K562 (cell line): Measurements from ENCODE around the gene DPH1. TPM values are rescaled to one million over a fixed set of nuclear protein-coding genes. Genes with fewer than 3 reads are reported as not detected.

Experiments
- ATAC-seq: fragments of 200-7000 bp; cut with Tn5 transposase; 3 replicates; pipeline ENCODE4 v1.9.1; 2020; ENCODE audit warnings: moderate library complexity
- BruUV-seq: library from RNA; stranded (reverse); fragments of 400-500 nt; replicated peaks from 2 replicates; lab custom pipeline; 2021; lab: Mats Ljungman, UMichigan
- CTCF ChIA-PET: fragments of 300-600 bp; formaldehyde crosslinking; extraction: SDS; loops from one replicate; lab custom pipeline; 2021; ENCODE audit warnings: low intra/inter-chr PET ratio; lab: Yijun Ruan, JAX
- POLR2A ChIA-PET: fragments of 300-600, 350-650 bp; sonication (Branson Sonifier 250); formaldehyde crosslinking; extraction: SDS; loops from one replicate; lab custom pipeline; 2021; ENCODE audit warnings: antibody characterized with exemption, inconsistent platforms; lab: Yijun Ruan, JAX
- DNase-seq, 4 experiments: peaks; one replicate each; pipeline versions ENCODE4 v3.0.0 to v3.0.0-alpha.2; 2011 to 2018; ENCODE audit warnings: low spot score in 3 of 4, mixed read lengths in 3 of 4; ENCODE audit errors: extremely low read depth in 1 of 4
- FAIRE-seq: peaks from 2 replicates; lab custom pipeline; 2011; peaks lifted over from hg19 to GRCh38; lab: Jason Lieb, UNC
- H2AFZ ChIP-seq: 2 replicates; pipeline ENCODE4 v1.6.0; 2011; ENCODE audit warnings: low read depth, low read length, control low read depth, inconsistent platforms
- H3K27ac ChIP-seq: fragments of 200-600 bp; 3 replicates; pipeline ENCODE4 v1.8.0; 2011; ENCODE audit warnings: low read depth, mild to moderate bottlenecking, control low read depth, inconsistent platforms, low read length, moderate library complexity, mixed read lengths; ENCODE audit errors: extremely low read depth
- H3K27me3 ChIP-seq, 2 experiments: fragments of 300-600 bp in 1 of 2; 2 replicates in 1 of 2; 3 replicates in 1 of 2; pipeline versions ENCODE4 v1.6.0 to v1.8.0; 2011; ENCODE audit warnings: inconsistent platforms in 2 of 2, low read length in 2 of 2, mild to moderate bottlenecking in 1 of 2, mixed read lengths in 1 of 2, moderate library complexity in 1 of 2; ENCODE audit not compliant: control insufficient read depth in 2 of 2, insufficient read depth in 2 of 2
- H3K36me3 ChIP-seq: fragments of 300-600 bp; 3 replicates; pipeline ENCODE4 v1.8.0; 2011; ENCODE audit warnings: mild to moderate bottlenecking, low read length, inconsistent platforms; ENCODE audit not compliant: control insufficient read depth, insufficient read depth
- H3K4me1 ChIP-seq, 2 experiments: fragments of 200-600 bp in 1 of 2; replicated peaks in 1 of 2; 2 replicates in 1 of 2; 3 replicates in 1 of 2; pipeline versions ENCODE4 v1.5.1 to v1.8.0; 2011; ENCODE audit warnings: inconsistent platforms in 2 of 2, low read length in 2 of 2, mild to moderate bottlenecking in 1 of 2, mixed read lengths in 1 of 2, moderate library complexity in 1 of 2; ENCODE audit not compliant: control insufficient read depth in 2 of 2, insufficient read depth in 2 of 2
- H3K4me2 ChIP-seq: 2 replicates; pipeline ENCODE4 v1.6.1; 2011; ENCODE audit warnings: low read length, control low read depth, inconsistent platforms, mixed read lengths; ENCODE audit not compliant: insufficient read depth
- H3K4me3 ChIP-seq: fragments of 200-600 bp; sonication (generic), shearing (Covaris generic); 2 replicates; pipeline ENCODE4 v1.5.1; 2016; ENCODE audit warnings: control low read depth, inconsistent platforms
- H3K79me2 ChIP-seq: fragments of 200-600 bp; 3 replicates; pipeline ENCODE4 v1.8.0; 2011; ENCODE audit warnings: low read length, inconsistent platforms; ENCODE audit not compliant: control insufficient read depth, insufficient read depth
- H3K9ac ChIP-seq, 2 experiments: 2 replicates each; pipeline versions ENCODE4 v1.6.0 to v1.6.1; 2011; ENCODE audit warnings: low read depth in 2 of 2, low read length in 2 of 2, control low read depth in 1 of 2, inconsistent platforms in 1 of 2, mild to moderate bottlenecking in 1 of 2, mixed read lengths in 1 of 2; ENCODE audit not compliant: insufficient read depth in 1 of 2
- H3K9me1 ChIP-seq: one replicate; pipeline ENCODE4 v1.6.0; 2011; ENCODE audit warnings: inconsistent platforms, mild to moderate bottlenecking, low read length, moderate library complexity; ENCODE audit not compliant: control insufficient read depth, insufficient read depth
- H3K9me3 ChIP-seq: replicated peaks from 2 replicates; pipeline ENCODE4 v1.5.1; 2011; ENCODE audit warnings: low read depth, low read length, inconsistent platforms; ENCODE audit not compliant: control insufficient read depth, insufficient read depth
- H4K20me1 ChIP-seq: replicated peaks from 2 replicates; pipeline ENCODE4 v1.6.1; 2011; ENCODE audit warnings: low read length, inconsistent platforms, mixed read lengths; ENCODE audit not compliant: control insufficient read depth, insufficient read depth
- ATF1 ChIP-seq, 2 experiments: fragments of 450-650 bp in 1 of 2; IDR thresholded peaks; 2 replicates each; pipeline ENCODE4 v1.6.1; 2016; ENCODE audit warnings: missing compliant biosample characterization in 1 of 2, missing genetic modification characterization in 1 of 2
- CCNT2 ChIP-seq: IDR thresholded peaks from 2 replicates; pipeline ENCODE4 v1.6.1; 2011; ENCODE audit warnings: borderline replicate concordance, low read depth, mild to moderate bottlenecking, moderate library complexity, mixed read lengths, low read length; ENCODE audit not compliant: insufficient read length; ENCODE audit errors: extremely low read depth
- CXXC5 ChIP-seq: fragments of 250-450 bp; sonication (Bioruptor Pico); IDR thresholded peaks from 2 replicates; pipeline ENCODE4 v1.8.0; 2022; ENCODE audit warnings: inconsistent platforms, mild to moderate bottlenecking, moderate library complexity
- HDAC3 ChIP-seq: fragments of 450-650 bp; IDR thresholded peaks from 2 replicates; pipeline ENCODE4 v1.6.1; 2018; ENCODE audit warnings: borderline replicate concordance, mild to moderate bottlenecking, moderate library complexity; ENCODE audit not compliant: partially characterized antibody
- HMG20B ChIP-seq: fragments of 250-450 bp; sonication (Bioruptor Pico); IDR thresholded peaks from 2 replicates; pipeline ENCODE4 v1.5.0; 2021; ENCODE audit warnings: mild to moderate bottlenecking
- ILF3 ChIP-seq: fragments of 450-650 bp; IDR thresholded peaks from 2 replicates; pipeline ENCODE4 v1.6.1; 2018; ENCODE audit warnings: antibody characterized with exemption, mild to moderate bottlenecking, moderate library complexity, borderline replicate concordance
- RAD21 ChIP-seq, 2 experiments: fragments of 250-450 bp in 1 of 2; fragments of 450-650 bp in 1 of 2; sonication (Bioruptor Pico) in 1 of 2; formaldehyde crosslinking in 1 of 2; IDR thresholded peaks in 1 of 2; conservative IDR thresholded peaks in 1 of 2; 2 replicates each; pipeline versions ENCODE4 v1.4.0 to v1.8.0; 2020 to 2022; ENCODE audit warnings: mild to moderate bottlenecking in 2 of 2, moderate library complexity in 1 of 2
- RBFOX2 ChIP-seq: fragments of 200-400 bp; formaldehyde crosslinking; IDR thresholded peaks from 2 replicates; pipeline ENCODE4 v1.6.1; 2017; ENCODE audit warnings: low read depth, mild to moderate bottlenecking, low read length, moderate library complexity
- SMC3 ChIP-seq: conservative IDR thresholded peaks from 2 replicates; pipeline ENCODE4 v1.6.1; 2011; ENCODE audit warnings: low read depth, low read length, improper control_type of control experiment; ENCODE audit not compliant: insufficient read depth
- STAG1 ChIP-seq: sonication (generic); formaldehyde crosslinking; IDR thresholded peaks from 2 replicates; pipeline ENCODE4 v1.5.0; 2020; ENCODE audit warnings: missing genetic modification reagents, borderline replicate concordance
- WHSC1 ChIP-seq: IDR thresholded peaks from one replicate; pipeline ENCODE4 v1.6.1; 2012; ENCODE audit warnings: low read length, control low read depth, inconsistent platforms
- YY1 ChIP-seq, 3 experiments: IDR thresholded peaks; 2 replicates each; pipeline ENCODE4 v1.6.1; 2011; ENCODE audit warnings: low read length in 2 of 3, mild to moderate bottlenecking in 2 of 3, moderate library complexity in 2 of 3, borderline replicate concordance in 1 of 3, control low read depth in 1 of 3, low read depth in 1 of 3; ENCODE audit not compliant: insufficient read depth in 3 of 3, insufficient replicate concordance in 2 of 3, control insufficient read depth in 1 of 3, insufficient read length in 1 of 3; ENCODE audit errors: extremely low read depth in 1 of 3
- ZBTB7A ChIP-seq: IDR thresholded peaks from 2 replicates; pipeline ENCODE4 v1.6.1; 2011; ENCODE audit warnings: low read depth, mild to moderate bottlenecking, low read length, moderate library complexity, borderline replicate concordance; ENCODE audit not compliant: control insufficient read depth
- WGBS: fragments of 100-300 bp; shearing (Covaris generic); methylation state at CpG from one replicate; pipeline ENCODE4 v1.1.6; 2016; ENCODE audit warnings: low coverage, mixed read lengths; ENCODE audit not compliant: insufficient coverage; ENCODE audit errors: missing lambda C conversion rate; 5-methylcytosine and 5-hydroxymethylcytosine counted together
- in situ Hi-C: fragments of 300-500 bp; cut with MboI; formaldehyde crosslinking; loops from 4 replicates; pipeline ENCODE4 v1.15.0; 2018; ENCODE audit warnings: inconsistent platforms, mixed read lengths
- intact Hi-C: fragments of 100-400 bp; cut with micrococcal nuclease; formaldehyde crosslinking; loops from 2 replicates; pipeline ENCODE4 v1.14.2; 2022
- polyA plus RNA-seq, 8 experiments: library from polyadenylated mRNA; depleted of rRNA in 4 of 8; stranded (reverse) in 5 of 8; unstranded in 3 of 8; fragments of >200 nt; fragmentation: Nextera tagmentation in 2 of 8; fragmentation: Illumina TruSeq in 1 of 8; extraction: Ambion mirVana in 2 of 8; extraction: Trizol in 1 of 8; gene quantifications; 2 replicates each; pipeline versions ENCODE4 v1.2.1 to v1.2.3, GENCODE V29; 2011 to 2014; ENCODE audit warnings: inconsistent platforms in 1 of 8, missing spikeins in 1 of 8
- total RNA-seq, 7 experiments: library from RNA; depleted of rRNA in 6 of 7; stranded (reverse); fragments of >200 nt in 6 of 7; fragmentation: Illumina TruSeq in 2 of 7; extraction: Trizol in 2 of 7; gene quantifications; 2 replicates each; pipeline versions ENCODE4 v1.2.1 to v1.2.3, GENCODE V29; 2011 to 2021; ENCODE audit warnings: low replicate concordance in 1 of 7
- TF ChIP-seq, protein P1 (sequence below), 2 experiments: IDR thresholded peaks; 2 replicates each; pipeline ENCODE4 v1.6.1; 2011; ENCODE audit warnings: borderline replicate concordance in 1 of 2, control low read depth in 1 of 2, low read depth in 1 of 2, low read length in 1 of 2, mild to moderate bottlenecking in 1 of 2, mixed read lengths in 1 of 2, moderate library complexity in 1 of 2; ENCODE audit not compliant: insufficient read depth in 1 of 2, insufficient read length in 1 of 2, poor library complexity in 1 of 2, severe bottlenecking in 1 of 2; ENCODE audit errors: extremely low read depth in 1 of 2
- TF ChIP-seq, protein P2 (sequence below), 3 experiments: IDR thresholded peaks in 2 of 3; conservative IDR thresholded peaks in 1 of 3; 2 replicates each; pipeline ENCODE4 v1.5.1; 2011 to 2012; ENCODE audit warnings: low read length in 3 of 3, mild to moderate bottlenecking in 3 of 3, control low read depth in 2 of 3, improper control_type of control experiment in 1 of 3, inconsistent platforms in 1 of 3, low read depth in 1 of 3, mixed read lengths in 1 of 3, moderate library complexity in 1 of 3; ENCODE audit not compliant: insufficient read depth in 2 of 3

DPH1 gene
- total and polyA plus RNA-seq, 9 of the 15 experiments (the other 6 are each of a cell fraction or from before 2014, with no cell fraction given) = 0.42 to 40.6 (median 20.2) TPM

DNA sequence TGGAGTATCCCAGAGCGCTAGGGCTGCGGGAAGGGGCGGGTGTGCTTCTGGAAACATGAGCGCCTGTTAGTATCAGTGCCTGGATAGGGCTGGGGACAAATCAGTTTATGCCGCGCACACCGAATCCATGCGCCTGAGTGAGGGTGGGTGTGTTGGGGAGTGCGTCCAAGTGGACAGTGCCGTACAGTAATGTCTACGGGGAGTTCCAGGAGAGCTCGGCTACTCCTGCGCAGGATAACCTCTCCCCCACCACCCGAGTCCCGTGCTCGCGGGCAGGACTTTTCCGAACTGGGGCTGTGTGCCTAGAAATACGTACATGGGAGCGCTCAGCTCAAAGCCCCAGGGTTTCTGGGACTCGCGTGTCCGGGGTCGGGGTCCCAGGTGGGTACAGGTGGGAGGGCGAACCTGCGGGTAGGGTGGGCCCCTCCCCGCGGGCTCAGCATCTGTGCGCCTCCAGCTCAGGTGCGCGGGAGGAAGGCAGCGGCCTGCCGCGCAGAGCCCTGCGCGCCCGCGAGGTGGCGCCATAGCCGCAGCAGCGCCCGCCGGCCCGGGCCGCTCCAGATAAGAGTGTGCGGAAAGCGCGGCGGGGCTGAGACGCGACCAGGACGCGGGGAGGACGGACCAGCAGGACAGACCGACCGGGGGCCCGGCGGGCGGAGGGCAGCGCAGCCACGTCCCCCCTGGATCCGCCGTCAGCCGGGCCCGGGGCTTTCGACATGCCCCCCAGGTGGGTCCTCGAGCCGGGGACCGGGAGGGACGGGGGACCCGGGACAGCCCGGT lies 24.7 kb downstream of the DPH1 start, which contains the start of gene HIC1:
Gene HIC1, plus strand, starts transcription at position 592 of the 780 bp plus-strand sequence. CDS start 1,588 bp downstream, outside the sequence.
- H3K4me1 ChIP-seq = peaks cover 0 to 57% of the 10 kb centered on the region in 2 experiments; a peak in 2 of 5 replicates
- ChIA-PET POLR2A (no interaction called here), CTCF (interaction anchor here (0.7 to 2.2 kb wide), 4 partner anchors 190 to 910 kb away, joined by 3 to 25 read pairs (median 3); no protein-coding TSS in a partner anchor)
- peak within 1 kb of the TSS; percentile 55 for H3K4me2 ChIP-seq
- H3K9ac ChIP-seq = peak within 1 kb of the TSS in 1 of 2 experiments; percentile 58; a peak in 2 of 4 replicates
- no peaks in the 10 kb centered on the region for H3K9me1 ChIP-seq
- H3K27me3 ChIP-seq = no peaks in the 10 kb centered on the region
- in situ Hi-C loops = no loop called here
- no peaks in the 10 kb centered on the region for H3K36me3 ChIP-seq
- no peaks in the 10 kb centered on the region for H3K9me3 ChIP-seq
- H3K4me3 ChIP-seq = peak within 1 kb of the TSS; percentile 37
- FAIRE-seq (no peak), DNase-seq (peak; percentile 51 to 67 (median 52)), ATAC-seq (peak; percentile 78)
- intact Hi-C loops = loop anchor here (1.0 to 10.0 kb wide), 3 partner anchors 120 to 298 kb away; no protein-coding TSS in a partner anchor
- no peak within 1 kb of the TSS for H3K27ac ChIP-seq
- peak within 1 kb of the TSS; percentile 40; the same call in 1 of the 2 replicates for H2AFZ ChIP-seq
- WGBS = 63% methylated on average over 10 of the region's 72 CpGs
- no peaks in the 10 kb centered on the region for H4K20me1 ChIP-seq
- no TSS peak for BruUV-seq
- no peaks in the 10 kb centered on the region for H3K79me2 ChIP-seq
- TF ChIP-seq RBFOX2 = peak; percentile 48
- no peak for TF ChIP-seq HMG20B
- peak; percentile 58 for TF ChIP-seq SMC3
- peak; percentile 14; the same call in 1 of the 2 replicates for TF ChIP-seq ZBTB7A
- TF ChIP-seq, protein P1, sequence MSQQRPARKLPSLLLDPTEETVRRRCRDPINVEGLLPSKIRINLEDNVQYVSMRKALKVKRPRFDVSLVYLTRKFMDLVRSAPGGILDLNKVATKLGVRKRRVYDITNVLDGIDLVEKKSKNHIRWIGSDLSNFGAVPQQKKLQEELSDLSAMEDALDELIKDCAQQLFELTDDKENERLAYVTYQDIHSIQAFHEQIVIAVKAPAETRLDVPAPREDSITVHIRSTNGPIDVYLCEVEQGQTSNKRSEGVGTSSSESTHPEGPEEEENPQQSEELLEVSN (IDR thresholded peaks at IDR 0.05; ENCODE audit: borderline replicate concordance in 1 of 2, extremely low read depth in 1 of 2, insufficient read depth in 1 of 2, insufficient read length in 1 of 2, low read depth in 1 of 2, low read length in 1 of 2, poor library complexity in 1 of 2, severe bottlenecking in 1 of 2) = peak in 1 of 2 experiments; percentile 64
- TF ChIP-seq STAG1 (CRISPR knock-in tag) = peak; percentile 62; the same call in 1 of the 2 replicates
- TF ChIP-seq CXXC5 (CRISPR knock-in tag) = peak; percentile 76
- TF ChIP-seq, protein P2, sequence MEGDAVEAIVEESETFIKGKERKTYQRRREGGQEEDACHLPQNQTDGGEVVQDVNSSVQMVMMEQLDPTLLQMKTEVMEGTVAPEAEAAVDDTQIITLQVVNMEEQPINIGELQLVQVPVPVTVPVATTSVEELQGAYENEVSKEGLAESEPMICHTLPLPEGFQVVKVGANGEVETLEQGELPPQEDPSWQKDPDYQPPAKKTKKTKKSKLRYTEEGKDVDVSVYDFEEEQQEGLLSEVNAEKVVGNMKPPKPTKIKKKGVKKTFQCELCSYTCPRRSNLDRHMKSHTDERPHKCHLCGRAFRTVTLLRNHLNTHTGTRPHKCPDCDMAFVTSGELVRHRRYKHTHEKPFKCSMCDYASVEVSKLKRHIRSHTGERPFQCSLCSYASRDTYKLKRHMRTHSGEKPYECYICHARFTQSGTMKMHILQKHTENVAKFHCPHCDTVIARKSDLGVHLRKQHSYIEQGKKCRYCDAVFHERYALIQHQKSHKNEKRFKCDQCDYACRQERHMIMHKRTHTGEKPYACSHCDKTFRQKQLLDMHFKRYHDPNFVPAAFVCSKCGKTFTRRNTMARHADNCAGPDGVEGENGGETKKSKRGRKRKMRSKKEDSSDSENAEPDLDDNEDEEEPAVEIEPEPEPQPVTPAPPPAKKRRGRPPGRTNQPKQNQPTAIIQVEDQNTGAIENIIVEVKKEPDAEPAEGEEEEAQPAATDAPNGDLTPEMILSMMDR (IDR thresholded peaks at IDR 0.05 in 2 of 3, conservative IDR thresholded peaks at IDR 0.05 in 1 of 3; ENCODE audit: insufficient read depth in 2 of 3, low read depth in 1 of 3, low read length in 3 of 3) = peak; percentile 46 to 62 (median 56); a peak in 5 of 6 replicates
- TF ChIP-seq CCNT2 = peak; percentile 15
- TF ChIP-seq HDAC3 = no peak
- TF ChIP-seq WHSC1 = no peak
- peak; percentile 53 to 73 for TF ChIP-seq RAD21 (CRISPR knock-in tag; conservative IDR thresholded peaks at IDR 0.05 in 1 of 2, IDR thresholded peaks at IDR 0.05 in 1 of 2)
- no peak for TF ChIP-seq ILF3
- no peak for TF ChIP-seq ATF1 (CRISPR knock-in tag; IDR thresholded peaks at IDR 0.05)
- TF ChIP-seq ATF1 (tag; IDR thresholded peaks at IDR 0.05) = no peak
- peak in 1 of 3 experiments; percentile 33 for TF ChIP-seq YY1 (IDR thresholded peaks at IDR 0.05; ENCODE audit: borderline replicate concordance in 1 of 3, control insufficient read depth in 1 of 3, extremely low read depth in 1 of 3, insufficient read depth in 3 of 3, insufficient read length in 1 of 3, insufficient replicate concordance in 2 of 3, low read depth in 1 of 3, low read length in 2 of 3)
